Hindlimb muscle (tissue), 1 donor: ENCODE results near the gene ITPR2. TPM values are rescaled to one million over a fixed set of nuclear protein-coding genes. Genes with fewer than 3 reads are reported as not detected.

Experiments
- DNase-seq: peaks from one replicate; pipeline ENCODE4 v3.0.0-alpha.2; 2013
- polyA plus RNA-seq: library from polyadenylated mRNA; unstranded; fragments of 120-200 nt; gene quantifications from one replicate; pipeline ENCODE4 v1.2.1, GENCODE V29; 2013; ENCODE audit not compliant: insufficient read length

Gene ITPR2
- polyA plus RNA-seq, 1 donor, result 3.8 TPM

- DNase-seq, result no peak
Observed at GRCh38 chr12:26821212-26821701, 11.7 kb downstream of the ITPR2 start.

GRCh38 chr12:26818636-26819035 lies 14.4 kb downstream of the ITPR2 start:
- DNase-seq, result no peak

- DNase-seq, result no peak
Observed at GRCh38 chr12:26818201-26818600, 14.8 kb downstream of the ITPR2 start.

- DNase-seq, result no peak
Observed at GRCh38 chr12:26817183-26817591, 15.8 kb downstream of the ITPR2 start.

GRCh38 chr12:26813812-26814211 lies 19.2 kb downstream of the ITPR2 start:
- DNase-seq, result no peak

- peak; percentile 59 for DNase-seq
Observed at GRCh38 chr12:26810330-26810729, 22.7 kb downstream of the ITPR2 start.

- no peak for DNase-seq
Observed at GRCh38 chr12:26809611-26810285, 23.2 kb downstream of the ITPR2 start.

- DNase-seq, result no peak
Observed at GRCh38 chr12:26808766-26809476, 24.1 kb downstream of the ITPR2 start.

GRCh38 chr12:26807292-26807691 lies 25.7 kb downstream of the ITPR2 start:
- DNase-seq, result no peak

- no peak for DNase-seq
Observed at GRCh38 chr12:26806556-26806955, 26.4 kb downstream of the ITPR2 start.

- no peak for DNase-seq
Observed at GRCh38 chr12:26805401-26805971, 27.5 kb downstream of the ITPR2 start.

GRCh38 chr12:26803552-26803951 lies 29.4 kb downstream of the ITPR2 start:
- DNase-seq, result no peak

GRCh38 chr12:26801486-26801885 lies 31.5 kb downstream of the ITPR2 start:
- no peak for DNase-seq

GRCh38 chr12:26800858-26801257 lies 32.1 kb downstream of the ITPR2 start:
- no peak for DNase-seq

- DNase-seq, result no peak
Observed at GRCh38 chr12:26800347-26800746, 32.6 kb downstream of the ITPR2 start.

- DNase-seq, result no peak
Observed at GRCh38 chr12:26799741-26800140, 33.3 kb downstream of the ITPR2 start.

- DNase-seq, result no peak
Observed at GRCh38 chr12:26798640-26799039, 34.4 kb downstream of the ITPR2 start.

GRCh38 chr12:26798023-26798422 lies 35.0 kb downstream of the ITPR2 start:
- no peak for DNase-seq

GRCh38 chr12:26795910-26796309 lies 37.1 kb downstream of the ITPR2 start:
- DNase-seq, result no peak

- peak; percentile 8 for DNase-seq
Observed at GRCh38 chr12:26791301-26791791, 41.6 kb downstream of the ITPR2 start.

- DNase-seq, result no peak
Observed at GRCh38 chr12:26790645-26790994, 42.4 kb downstream of the ITPR2 start.

GRCh38 chr12:26789731-26790644 lies 43.0 kb downstream of the ITPR2 start:
- DNase-seq, result no peak
